HCT116 (cell line): ENCODE measurements around the gene ZNF316.

Source experiments
- EZH2phosphoT487 ChIP-seq: fragments of 200-600 bp; IDR thresholded peaks from 2 replicates; pipeline ENCODE4 v1.6.1; 2018; ENCODE audit warnings: antibody characterized with exemption, borderline replicate concordance
- JUND ChIP-seq: IDR thresholded peaks from 2 replicates; pipeline ENCODE4 v1.6.1; 2012
- POLR2A ChIP-seq: IDR thresholded peaks from 2 replicates; pipeline ENCODE4 v1.7.0; 2011; ENCODE audit warnings: borderline replicate concordance; ENCODE audit not compliant: insufficient read depth, insufficient read length; ENCODE audit errors: extremely low read depth
- RAD21 ChIP-seq: IDR thresholded peaks from 2 replicates; pipeline ENCODE4 v1.6.1; 2012; ENCODE audit warnings: low read depth, mild to moderate bottlenecking
- SP1 ChIP-seq: IDR thresholded peaks from 2 replicates; pipeline ENCODE4 v1.6.1; 2012; ENCODE audit warnings: low read depth
- TCF7L2 ChIP-seq: IDR thresholded peaks from 2 replicates; pipeline ENCODE4 v1.7.0; 2011; ENCODE audit warnings: borderline replicate concordance, inconsistent platforms; ENCODE audit not compliant: insufficient read depth, insufficient read length; ENCODE audit errors: extremely low read depth
- TF ChIP-seq, protein P1 (sequence below), 3 experiments: fragments of 200-600 bp in 1 of 3; sonication (generic) in 1 of 3; IDR thresholded peaks in 2 of 3; conservative IDR thresholded peaks in 1 of 3; 2 replicates each; pipeline ENCODE4 v1.5.1; 2012 to 2017; ENCODE audit warnings: low read depth in 2 of 3, low read length in 2 of 3, antibody characterized with exemption in 1 of 3, borderline replicate concordance in 1 of 3, control low read depth in 1 of 3, mild to moderate bottlenecking in 1 of 3, mixed read lengths in 1 of 3, mixed run types in 1 of 3, moderate library complexity in 1 of 3; ENCODE audit not compliant: insufficient read depth in 1 of 3
- TF ChIP-seq, protein P2 (sequence below): IDR thresholded peaks from 2 replicates; pipeline ENCODE4 v1.6.1; 2012
- TF ChIP-seq, protein P3 (sequence below): IDR thresholded peaks from 2 replicates; pipeline ENCODE4 v1.6.1; 2012
- TF ChIP-seq, protein P4 (sequence below): IDR thresholded peaks from 2 replicates; pipeline ENCODE4 v1.6.1; 2011; ENCODE audit warnings: mild to moderate bottlenecking, low read length, moderate library complexity; ENCODE audit not compliant: insufficient replicate concordance; ENCODE audit errors: extremely low read depth
- TF ChIP-seq, protein P5 (sequence below): IDR thresholded peaks from 2 replicates; pipeline ENCODE4 v1.6.1; 2012; ENCODE audit warnings: low read depth

DNA sequence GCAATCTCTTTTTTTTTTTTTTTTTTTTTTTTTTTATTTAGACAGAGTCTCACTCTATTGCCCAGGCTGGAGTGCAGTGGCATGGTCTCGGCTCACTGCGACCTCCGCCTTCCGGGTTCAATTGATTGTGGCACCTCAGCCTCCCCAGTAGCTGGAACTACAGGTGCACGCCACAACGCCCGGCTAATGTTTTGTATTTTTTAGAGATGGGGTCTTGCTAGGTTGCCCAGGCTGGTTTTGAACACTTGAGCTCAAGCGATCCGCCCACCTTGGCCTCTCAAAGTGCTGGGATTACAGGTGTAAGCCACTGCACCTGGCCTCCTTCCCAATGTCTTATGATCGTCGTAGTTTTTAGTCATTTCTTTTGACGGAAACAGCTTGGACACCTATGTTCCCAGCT lies 28.3 kb upstream of the ZNF316 start:
- TF ChIP-seq, protein P1, sequence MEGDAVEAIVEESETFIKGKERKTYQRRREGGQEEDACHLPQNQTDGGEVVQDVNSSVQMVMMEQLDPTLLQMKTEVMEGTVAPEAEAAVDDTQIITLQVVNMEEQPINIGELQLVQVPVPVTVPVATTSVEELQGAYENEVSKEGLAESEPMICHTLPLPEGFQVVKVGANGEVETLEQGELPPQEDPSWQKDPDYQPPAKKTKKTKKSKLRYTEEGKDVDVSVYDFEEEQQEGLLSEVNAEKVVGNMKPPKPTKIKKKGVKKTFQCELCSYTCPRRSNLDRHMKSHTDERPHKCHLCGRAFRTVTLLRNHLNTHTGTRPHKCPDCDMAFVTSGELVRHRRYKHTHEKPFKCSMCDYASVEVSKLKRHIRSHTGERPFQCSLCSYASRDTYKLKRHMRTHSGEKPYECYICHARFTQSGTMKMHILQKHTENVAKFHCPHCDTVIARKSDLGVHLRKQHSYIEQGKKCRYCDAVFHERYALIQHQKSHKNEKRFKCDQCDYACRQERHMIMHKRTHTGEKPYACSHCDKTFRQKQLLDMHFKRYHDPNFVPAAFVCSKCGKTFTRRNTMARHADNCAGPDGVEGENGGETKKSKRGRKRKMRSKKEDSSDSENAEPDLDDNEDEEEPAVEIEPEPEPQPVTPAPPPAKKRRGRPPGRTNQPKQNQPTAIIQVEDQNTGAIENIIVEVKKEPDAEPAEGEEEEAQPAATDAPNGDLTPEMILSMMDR (IDR thresholded peaks at IDR 0.05 in 2 of 3, conservative IDR thresholded peaks at IDR 0.05 in 1 of 3; ENCODE audit: borderline replicate concordance in 1 of 3, insufficient read depth in 1 of 3, low read depth in 2 of 3, low read length in 2 of 3) = no peak
- TF ChIP-seq, protein P2, sequence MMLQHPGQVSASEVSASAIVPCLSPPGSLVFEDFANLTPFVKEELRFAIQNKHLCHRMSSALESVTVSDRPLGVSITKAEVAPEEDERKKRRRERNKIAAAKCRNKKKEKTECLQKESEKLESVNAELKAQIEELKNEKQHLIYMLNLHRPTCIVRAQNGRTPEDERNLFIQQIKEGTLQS = no peak
- TF ChIP-seq, protein P3, sequence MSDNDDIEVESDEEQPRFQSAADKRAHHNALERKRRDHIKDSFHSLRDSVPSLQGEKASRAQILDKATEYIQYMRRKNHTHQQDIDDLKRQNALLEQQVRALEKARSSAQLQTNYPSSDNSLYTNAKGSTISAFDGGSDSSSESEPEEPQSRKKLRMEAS = no peak
- TF ChIP-seq TCF7L2 (no peak), RAD21 (no peak), JUND (no peak), EZH2phosphoT487 (no peak), POLR2A (no peak), SP1 (no peak)
- TF ChIP-seq, protein P4, sequence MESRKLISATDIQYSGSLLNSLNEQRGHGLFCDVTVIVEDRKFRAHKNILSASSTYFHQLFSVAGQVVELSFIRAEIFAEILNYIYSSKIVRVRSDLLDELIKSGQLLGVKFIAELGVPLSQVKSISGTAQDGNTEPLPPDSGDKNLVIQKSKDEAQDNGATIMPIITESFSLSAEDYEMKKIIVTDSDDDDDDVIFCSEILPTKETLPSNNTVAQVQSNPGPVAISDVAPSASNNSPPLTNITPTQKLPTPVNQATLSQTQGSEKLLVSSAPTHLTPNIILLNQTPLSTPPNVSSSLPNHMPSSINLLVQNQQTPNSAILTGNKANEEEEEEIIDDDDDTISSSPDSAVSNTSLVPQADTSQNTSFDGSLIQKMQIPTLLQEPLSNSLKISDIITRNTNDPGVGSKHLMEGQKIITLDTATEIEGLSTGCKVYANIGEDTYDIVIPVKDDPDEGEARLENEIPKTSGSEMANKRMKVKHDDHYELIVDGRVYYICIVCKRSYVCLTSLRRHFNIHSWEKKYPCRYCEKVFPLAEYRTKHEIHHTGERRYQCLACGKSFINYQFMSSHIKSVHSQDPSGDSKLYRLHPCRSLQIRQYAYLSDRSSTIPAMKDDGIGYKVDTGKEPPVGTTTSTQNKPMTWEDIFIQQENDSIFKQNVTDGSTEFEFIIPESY = no peak
- TF ChIP-seq, protein P5, sequence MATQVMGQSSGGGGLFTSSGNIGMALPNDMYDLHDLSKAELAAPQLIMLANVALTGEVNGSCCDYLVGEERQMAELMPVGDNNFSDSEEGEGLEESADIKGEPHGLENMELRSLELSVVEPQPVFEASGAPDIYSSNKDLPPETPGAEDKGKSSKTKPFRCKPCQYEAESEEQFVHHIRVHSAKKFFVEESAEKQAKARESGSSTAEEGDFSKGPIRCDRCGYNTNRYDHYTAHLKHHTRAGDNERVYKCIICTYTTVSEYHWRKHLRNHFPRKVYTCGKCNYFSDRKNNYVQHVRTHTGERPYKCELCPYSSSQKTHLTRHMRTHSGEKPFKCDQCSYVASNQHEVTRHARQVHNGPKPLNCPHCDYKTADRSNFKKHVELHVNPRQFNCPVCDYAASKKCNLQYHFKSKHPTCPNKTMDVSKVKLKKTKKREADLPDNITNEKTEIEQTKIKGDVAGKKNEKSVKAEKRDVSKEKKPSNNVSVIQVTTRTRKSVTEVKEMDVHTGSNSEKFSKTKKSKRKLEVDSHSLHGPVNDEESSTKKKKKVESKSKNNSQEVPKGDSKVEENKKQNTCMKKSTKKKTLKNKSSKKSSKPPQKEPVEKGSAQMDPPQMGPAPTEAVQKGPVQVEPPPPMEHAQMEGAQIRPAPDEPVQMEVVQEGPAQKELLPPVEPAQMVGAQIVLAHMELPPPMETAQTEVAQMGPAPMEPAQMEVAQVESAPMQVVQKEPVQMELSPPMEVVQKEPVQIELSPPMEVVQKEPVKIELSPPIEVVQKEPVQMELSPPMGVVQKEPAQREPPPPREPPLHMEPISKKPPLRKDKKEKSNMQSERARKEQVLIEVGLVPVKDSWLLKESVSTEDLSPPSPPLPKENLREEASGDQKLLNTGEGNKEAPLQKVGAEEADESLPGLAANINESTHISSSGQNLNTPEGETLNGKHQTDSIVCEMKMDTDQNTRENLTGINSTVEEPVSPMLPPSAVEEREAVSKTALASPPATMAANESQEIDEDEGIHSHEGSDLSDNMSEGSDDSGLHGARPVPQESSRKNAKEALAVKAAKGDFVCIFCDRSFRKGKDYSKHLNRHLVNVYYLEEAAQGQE = no peak
